GM18861 (cell line): ENCODE results near the gene SPEF2.
"Not testable (repeated sequence)": the region's sequence is repeated elsewhere in the genome, so short reads cannot be mapped to it uniquely, and the experiment has no call there.

Experiments used
- ATAC-seq: cut with Tn5 transposase; IDR thresholded peaks from one replicate; pipeline ENCODE4 v1.9.1; 2021; ENCODE audit not compliant: unreplicated experiment

Gene SPEF2

GRCh38 chr5:35651002-35651756 is 33.5 kb downstream of the SPEF2 start:
- peak; percentile 54 for ATAC-seq

- ATAC-seq: no peak
Measured at GRCh38 chr5:35656721-35657120, 39.1 kb downstream of the SPEF2 start.

GRCh38 chr5:35657877-35658276 is 40.2 kb downstream of the SPEF2 start:
- ATAC-seq: no peak

- ATAC-seq: no peak
Measured at GRCh38 chr5:35659556-35659955, 41.9 kb downstream of the SPEF2 start.

GRCh38 chr5:35660451-35660850 is 42.8 kb downstream of the SPEF2 start:
- ATAC-seq: no peak

- ATAC-seq: no peak
Measured at GRCh38 chr5:35664584-35664983, 46.9 kb downstream of the SPEF2 start.

- ATAC-seq: no peak
Measured at GRCh38 chr5:35665096-35665495, 47.4 kb downstream of the SPEF2 start.

GRCh38 chr5:35668319-35668718 is 50.7 kb downstream of the SPEF2 start:
- ATAC-seq: no peak

GRCh38 chr5:35668794-35669193 is 51.1 kb downstream of the SPEF2 start:
- no peak for ATAC-seq

GRCh38 chr5:35671541-35672295 is 54.1 kb downstream of the SPEF2 start:
- ATAC-seq: no peak

GRCh38 chr5:35672296-35672655 is 54.6 kb downstream of the SPEF2 start:
- not testable (repeated sequence) for ATAC-seq

- no peak for ATAC-seq
Measured at GRCh38 chr5:35672995-35673394, 55.3 kb downstream of the SPEF2 start.

- no peak for ATAC-seq
Measured at GRCh38 chr5:35674049-35674448, 56.4 kb downstream of the SPEF2 start.

GRCh38 chr5:35675392-35675791 is 57.7 kb downstream of the SPEF2 start:
- ATAC-seq: no peak

- no peak for ATAC-seq
Measured at GRCh38 chr5:35677878-35678277, 60.2 kb downstream of the SPEF2 start.

- ATAC-seq: no peak
Measured at GRCh38 chr5:35678661-35679060, 61.0 kb downstream of the SPEF2 start.

- no peak for ATAC-seq
Measured at GRCh38 chr5:35679357-35679756, 61.7 kb downstream of the SPEF2 start.

- no peak for ATAC-seq
Measured at GRCh38 chr5:35681911-35682310, 64.2 kb downstream of the SPEF2 start.

GRCh38 chr5:35683466-35683865 is 65.8 kb downstream of the SPEF2 start:
- no peak for ATAC-seq

- ATAC-seq: no peak
Measured at GRCh38 chr5:35685161-35685560, 67.5 kb downstream of the SPEF2 start.

- no peak for ATAC-seq
Measured at GRCh38 chr5:35687961-35688360, 70.3 kb downstream of the SPEF2 start.

- no peak for ATAC-seq
Measured at GRCh38 chr5:35694481-35694880, 76.8 kb downstream of the SPEF2 start.
